Stimulated activated CD8-positive, alpha-beta memory T cell treated with anti-CD3 and anti-CD28 coated beads, Interleukin-15, amount 100 ng/mL, for 1 hour (primary cell): Measurements from ENCODE around the gene ELK1.
"Not testable (repeated sequence)": the region's sequence is repeated elsewhere in the genome, so short reads cannot be mapped to it uniquely, and the experiment has no call there.

ENCODE experiments used
- DNase-seq: peaks from one replicate; pipeline ENCODE4 v3.0.0-alpha.2; 2020; ENCODE audit warnings: low read depth

The ELK1 gene, protein sequence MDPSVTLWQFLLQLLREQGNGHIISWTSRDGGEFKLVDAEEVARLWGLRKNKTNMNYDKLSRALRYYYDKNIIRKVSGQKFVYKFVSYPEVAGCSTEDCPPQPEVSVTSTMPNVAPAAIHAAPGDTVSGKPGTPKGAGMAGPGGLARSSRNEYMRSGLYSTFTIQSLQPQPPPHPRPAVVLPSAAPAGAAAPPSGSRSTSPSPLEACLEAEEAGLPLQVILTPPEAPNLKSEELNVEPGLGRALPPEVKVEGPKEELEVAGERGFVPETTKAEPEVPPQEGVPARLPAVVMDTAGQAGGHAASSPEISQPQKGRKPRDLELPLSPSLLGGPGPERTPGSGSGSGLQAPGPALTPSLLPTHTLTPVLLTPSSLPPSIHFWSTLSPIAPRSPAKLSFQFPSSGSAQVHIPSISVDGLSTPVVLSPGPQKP

DNA sequence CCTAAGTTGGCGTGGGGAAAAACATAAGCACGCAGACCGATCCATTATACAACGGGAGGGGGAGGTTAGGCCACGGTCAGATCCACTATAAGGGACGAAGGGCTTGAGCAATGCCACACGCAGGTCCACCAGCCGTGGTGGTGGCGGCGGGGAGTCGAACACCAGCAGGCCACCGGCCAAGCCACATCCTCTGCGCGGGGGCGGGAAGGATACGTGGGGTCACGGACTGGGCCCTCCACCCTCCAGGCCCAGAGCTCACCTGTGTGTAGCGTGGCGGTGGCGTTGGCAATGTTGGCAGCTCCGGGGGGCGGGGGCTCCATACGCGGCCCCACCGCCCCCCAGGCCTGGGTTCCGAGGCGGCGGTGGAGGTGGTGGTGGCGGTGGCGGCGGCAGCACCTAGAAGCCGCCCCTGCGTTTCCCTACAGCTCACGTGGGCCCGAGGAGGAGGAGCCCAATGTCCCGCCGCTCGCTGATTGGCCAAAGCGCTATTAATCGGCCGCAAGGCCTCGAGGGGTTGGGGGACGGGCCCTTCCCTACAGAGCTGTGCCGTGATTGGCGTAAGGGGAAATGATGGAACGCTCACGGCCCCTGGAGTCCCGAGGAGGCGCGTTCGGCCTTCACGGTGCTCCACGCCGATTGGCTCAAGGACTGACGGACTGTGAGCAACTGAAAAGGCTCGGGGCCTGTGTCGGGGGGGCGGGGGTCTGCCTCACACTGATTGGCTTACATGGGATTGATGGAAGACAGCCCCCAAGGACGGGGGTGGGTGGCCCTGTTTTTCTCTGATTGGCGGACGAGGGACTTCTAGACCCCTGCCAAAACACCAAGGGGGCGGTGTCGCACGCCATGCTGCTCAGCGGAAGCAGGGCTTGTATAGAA is at the start of gene ELK1:
Gene ELK1 (minus strand): TSS at position 400 of the 879 bp plus-strand sequence. CDS start 9,122 bp downstream, outside the sequence.
- peak; percentile 69 for DNase-seq

DNA sequence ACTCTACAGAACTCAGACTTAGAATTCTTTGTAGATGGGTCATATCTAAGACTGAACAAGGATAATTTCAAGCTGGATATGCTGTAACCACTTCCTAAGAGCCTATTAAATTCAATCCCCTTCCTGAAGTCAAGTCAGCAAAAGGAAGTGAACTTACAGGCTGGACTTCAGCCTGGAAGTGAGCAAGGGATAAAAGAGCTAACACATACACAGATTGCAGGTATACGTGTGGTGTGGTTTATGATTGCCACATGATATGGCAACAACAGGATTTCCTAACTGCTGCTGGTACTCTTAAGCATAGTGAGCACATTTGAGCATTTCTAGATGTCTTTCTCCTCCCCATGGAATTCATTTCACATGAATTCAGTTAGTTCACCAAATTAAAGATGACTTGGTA is 46.8 kb upstream of the ELK1 start:
- DNase-seq: no peak

DNA sequence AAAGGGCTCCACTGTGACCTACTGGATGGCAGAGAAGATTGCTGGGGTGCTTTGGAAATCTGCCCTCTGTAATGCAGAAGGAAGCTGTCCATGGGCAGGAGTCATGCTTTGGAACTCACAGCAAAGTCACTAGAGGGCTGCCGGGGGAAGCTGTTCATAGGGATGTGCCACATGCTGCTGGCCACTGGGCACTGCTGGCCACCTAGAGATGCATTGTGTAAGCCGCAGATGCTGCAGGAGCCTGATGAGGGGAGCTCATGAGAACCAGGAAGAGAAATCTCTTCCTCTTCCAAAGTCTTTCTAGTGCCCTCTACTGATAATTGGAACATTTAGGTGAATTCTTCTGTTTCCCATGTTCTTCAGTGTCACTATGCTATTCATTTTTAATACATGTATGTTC is 39.8 kb upstream of the ELK1 start:
- no peak for DNase-seq

DNA sequence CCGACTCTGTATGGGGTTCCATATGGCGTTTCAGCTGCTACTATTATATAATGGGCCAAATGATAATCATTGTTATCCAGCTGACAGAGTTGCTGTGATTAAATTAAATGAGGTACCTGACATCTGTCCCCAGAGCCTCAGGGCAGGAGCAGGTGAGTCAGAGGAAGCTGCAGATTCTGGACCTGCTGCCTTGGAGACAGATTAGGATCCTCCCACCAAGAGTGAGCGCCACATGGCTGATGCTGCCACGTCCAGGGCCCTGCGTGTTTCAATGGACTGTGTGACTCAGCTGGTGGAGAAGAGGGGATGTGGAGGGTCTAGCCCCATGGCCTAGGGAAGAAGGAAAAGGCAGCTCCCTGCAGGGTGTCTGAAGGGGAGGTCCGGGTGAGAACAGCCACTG is 36.9 kb upstream of the ELK1 start:
- DNase-seq: no peak

DNA sequence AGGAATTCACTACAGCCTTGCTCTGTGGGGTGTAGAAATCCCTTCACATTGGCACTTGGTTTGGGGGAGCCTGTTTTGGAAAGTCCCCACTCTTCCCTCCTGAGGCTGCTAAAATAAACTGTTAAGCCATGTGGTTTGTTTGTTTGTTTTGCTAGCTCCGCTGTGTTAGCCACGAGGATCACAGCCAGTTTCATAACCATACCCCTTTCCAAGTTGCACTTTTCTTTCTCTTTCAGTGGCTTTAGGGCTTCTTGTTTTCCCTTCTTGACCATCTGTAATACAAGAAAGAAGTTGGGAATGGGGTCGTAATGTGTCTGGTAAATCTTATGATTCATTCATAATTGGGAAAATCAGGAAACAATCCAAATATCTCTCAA is 33.5 kb upstream of the ELK1 start:
- no peak for DNase-seq

DNA sequence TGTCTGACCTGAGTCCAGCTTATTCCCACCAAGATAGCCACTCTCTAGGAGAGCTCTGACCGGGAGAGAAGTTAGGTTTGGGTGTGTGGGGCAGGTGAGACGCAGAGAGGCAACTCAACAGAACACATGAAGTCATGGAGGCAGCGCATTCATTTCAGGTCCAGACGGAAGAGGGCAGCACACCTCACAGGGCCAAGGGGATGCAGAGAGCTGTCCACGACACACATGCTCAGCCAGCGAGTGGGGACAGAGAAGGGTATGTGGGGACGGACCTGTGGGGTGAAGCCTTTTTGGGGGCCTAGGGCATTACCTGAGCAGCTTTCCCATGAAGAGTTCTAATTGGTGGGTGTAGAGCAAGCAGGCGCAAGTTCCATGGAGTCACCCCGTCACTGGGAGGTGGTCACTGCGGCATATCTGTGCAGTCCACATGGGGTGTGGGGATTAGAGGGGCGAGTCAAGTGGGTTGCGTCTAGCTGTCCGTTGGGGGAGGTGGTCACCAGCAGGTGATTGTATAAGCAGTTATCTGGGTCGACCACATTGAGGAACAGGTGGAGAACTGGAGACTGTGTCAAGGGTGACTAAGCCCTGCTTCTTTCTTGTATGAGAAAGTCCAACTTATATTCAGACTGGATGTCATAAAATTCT is 32.9 kb upstream of the ELK1 start:
- DNase-seq: no peak

DNA sequence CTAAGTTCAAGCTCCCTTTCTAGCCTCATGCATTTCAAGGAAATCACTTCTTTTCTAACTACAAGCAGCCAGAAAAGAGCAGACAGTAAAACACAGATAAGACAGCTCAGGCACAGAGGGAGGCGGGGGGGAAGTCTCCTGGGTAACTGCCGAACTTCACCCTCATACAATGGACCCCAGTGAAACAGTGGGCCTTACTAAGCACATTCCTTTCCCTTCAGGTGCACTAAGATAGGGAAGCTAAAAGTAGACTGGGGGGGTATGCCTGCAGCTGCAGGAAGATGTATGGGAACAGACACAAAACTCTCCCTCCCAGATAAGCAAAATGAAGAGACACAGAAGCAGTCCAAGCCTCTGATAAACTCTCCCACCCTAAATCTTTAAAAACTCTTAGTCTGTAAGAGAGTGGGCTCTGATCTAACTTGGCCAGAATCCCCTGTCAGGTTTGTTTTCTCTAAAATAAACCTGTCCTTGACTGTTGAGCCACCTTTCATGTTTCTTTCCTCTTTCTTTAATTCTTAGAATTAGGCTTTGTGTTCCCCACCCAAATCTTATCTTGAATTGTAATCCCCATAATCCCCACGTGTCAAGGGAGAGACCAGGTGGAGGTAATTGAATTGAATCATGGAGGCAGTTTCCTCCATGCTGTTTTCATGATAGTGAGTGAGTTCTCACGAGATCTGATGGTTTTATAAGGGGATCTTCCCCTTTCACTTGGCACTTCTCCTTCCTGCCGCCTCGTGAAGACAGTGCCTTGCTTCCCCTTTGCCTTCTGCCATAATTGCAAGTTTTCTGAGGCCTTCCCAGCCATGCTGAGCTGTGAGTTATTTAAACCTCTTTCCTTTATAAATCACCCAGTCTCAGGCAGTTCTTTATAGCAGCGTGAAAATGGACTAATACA is 25.8 kb upstream of the ELK1 start:
- not testable (repeated sequence) for DNase-seq

DNA sequence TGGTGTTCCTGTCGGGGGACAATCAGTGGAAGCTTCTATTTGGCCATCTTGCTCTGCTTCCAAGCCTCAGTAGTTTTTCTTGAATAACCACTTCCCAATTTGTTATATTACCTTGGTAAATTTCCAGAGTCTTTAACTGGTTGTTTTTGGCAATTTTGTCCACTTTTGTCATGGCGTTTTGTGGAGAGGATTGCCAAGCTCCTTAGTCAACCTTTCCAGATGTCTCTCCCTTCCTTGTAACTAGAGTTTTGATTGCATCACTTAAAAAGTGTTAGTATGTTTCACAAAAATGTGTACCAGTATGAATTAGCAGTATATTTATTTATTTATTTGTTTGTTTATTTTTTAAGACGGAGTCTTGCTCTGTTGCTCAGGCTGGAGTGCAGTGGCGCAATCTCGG is 24.4 kb upstream of the ELK1 start:
- DNase-seq: no peak

DNA sequence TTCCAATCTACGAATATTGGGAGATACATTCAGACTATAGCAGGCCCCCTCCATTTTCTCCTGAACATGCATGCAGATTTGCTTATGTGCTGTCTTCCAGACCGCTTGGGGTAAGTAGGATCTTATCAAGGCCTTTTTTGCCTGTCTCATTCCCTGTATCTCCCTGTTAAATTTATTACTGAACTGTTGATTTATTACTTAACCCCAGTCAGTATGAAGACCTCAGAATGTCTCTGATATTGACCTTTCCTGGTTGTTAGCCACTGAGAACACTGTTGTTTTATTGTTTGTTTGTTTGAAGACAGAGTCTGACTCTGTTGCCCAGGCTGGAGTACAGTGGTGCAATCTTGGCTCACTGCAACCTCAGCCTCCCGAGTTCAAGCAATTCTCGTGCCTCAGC is 15.4 kb upstream of the ELK1 start:
- not testable (repeated sequence) for DNase-seq

DNA sequence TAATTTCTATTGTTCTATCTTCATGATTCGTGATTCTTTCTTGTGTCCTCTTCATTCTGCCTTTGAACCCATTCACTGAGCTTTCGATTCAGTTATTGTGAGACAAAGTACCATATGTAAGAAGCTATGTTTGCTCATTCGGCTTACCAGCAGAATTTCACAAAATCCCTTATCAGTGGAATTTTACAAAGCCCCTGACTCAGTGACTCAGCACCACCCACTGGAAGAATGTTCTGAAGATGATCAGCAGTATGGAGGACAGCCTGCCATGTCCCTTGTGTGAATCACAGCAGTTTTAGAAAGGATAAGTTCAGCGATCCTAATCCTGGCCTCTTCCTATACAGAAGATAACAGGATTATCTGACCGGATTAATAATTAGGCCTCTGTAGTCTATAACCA is 14.4 kb upstream of the ELK1 start:
- no peak for DNase-seq

DNA sequence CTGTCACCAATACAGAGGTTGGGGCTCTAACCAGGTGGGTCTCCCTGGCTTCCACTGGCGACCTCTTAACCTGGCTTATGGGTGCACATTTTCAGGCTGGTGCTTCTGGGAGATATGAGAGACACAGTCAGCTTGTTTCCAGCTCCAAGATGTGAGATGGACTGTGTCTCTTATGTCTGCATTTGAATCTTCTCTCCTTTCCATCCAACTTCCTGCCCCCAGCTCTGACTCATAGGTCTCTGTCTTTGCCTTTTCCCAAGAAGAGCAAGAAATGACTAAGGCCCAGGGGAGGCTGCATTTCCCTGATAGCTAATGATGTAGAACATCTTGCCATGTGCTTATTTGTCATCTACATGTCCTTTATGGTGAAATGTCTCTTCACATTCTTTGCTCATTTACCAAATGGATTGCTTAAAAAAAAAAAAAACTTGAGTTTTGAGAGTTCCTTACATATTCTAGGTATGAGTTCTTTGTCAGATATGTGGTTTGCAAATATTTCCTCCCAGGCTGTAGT is 11.8 kb upstream of the ELK1 start:
- no peak for DNase-seq

DNA sequence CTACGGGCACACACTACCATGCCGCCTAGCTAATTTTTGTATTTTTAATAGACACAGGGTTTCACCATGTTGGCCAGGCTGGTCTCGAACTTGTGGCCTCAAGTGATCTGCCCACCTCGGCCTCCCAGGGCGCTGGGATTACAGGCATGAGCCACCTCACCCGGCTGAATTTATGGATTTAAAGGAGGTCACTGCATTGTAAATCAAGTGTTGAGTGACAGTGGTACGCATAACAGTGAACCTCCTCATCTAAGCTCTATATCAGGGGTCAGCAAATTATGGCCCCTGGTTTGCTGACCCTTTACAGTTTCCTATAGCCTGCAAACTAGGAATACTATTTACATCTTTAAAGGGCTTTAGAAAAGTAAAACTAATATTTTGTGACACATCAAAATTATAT is 11.2 kb upstream of the ELK1 start:
- DNase-seq: no peak

DNA sequence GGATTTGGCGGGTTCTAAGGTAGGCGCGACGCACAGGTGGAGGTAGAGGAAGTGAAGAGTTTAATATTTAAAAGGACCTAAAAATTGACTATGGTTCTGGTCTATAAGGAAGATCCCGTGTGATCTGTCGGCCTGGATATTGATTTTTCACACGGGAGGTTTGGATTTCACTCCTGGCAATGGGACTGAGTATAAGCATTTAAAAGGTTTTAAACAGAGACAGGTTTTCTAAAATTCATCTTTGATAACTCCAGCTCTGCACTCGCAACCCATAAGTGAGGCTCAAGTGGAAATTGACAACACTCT is 9.0 kb upstream of the ELK1 start:
- DNase-seq: no peak

DNA sequence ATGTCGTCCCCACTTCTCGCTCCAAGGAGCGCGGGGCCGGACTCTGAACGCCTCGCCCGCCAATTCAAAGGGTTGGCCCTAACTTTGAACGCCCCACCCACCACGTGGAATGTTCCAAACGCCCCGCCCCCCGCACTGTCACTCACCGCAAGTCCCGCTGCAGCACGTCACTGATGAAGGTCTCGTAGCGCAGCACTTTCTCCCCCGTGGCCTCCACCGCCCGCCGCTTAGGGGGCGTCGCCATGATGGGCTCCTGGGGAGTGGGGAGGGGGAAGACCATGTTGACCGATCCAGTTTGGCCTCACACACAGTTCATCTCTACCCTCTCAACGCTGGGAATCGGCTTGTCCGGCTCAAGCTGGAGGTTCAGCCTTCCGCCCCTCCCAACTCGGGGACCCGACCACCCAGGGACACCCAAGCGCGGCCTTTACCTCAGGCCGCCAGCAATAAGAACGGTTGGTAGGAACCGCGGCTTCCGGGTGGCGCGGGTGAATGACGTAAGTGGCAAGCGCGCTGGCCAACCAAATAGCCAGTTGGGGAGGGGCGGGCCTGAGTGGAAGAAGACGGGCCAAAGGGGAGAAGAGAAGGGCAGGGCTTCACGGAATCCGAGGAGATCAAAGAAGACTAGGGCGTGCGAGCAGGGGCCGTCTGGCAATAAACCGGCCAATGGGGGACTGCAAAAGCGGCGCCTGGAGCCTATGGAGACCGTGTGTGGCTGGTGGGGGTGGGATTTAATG is 8.5 kb upstream of the ELK1 start, which contains the start of gene UXT:
Gene UXT (minus strand): TSS at position 497 of the 737 bp plus-strand sequence. CDS start 253 bp downstream, at position 244.
- peak; percentile 83 for DNase-seq

DNA sequence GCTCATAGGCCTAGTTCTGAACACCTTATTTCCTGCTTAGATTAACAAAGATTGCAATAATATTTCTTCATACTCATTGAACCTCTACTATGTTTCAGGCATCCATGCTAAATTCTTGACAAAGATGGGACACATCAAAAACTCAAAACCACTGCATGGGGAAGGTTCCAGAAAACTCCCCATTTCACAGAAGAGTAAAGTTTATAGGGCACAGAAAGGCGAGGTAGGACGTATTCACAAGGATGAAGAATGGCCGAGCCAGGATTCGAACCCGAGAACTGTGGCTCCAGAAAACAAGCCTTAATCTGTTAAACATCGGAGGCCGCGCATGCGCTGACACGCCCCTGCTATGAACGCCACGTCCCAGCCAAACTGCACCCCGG is 7.9 kb upstream of the ELK1 start:
- no peak for DNase-seq

DNA sequence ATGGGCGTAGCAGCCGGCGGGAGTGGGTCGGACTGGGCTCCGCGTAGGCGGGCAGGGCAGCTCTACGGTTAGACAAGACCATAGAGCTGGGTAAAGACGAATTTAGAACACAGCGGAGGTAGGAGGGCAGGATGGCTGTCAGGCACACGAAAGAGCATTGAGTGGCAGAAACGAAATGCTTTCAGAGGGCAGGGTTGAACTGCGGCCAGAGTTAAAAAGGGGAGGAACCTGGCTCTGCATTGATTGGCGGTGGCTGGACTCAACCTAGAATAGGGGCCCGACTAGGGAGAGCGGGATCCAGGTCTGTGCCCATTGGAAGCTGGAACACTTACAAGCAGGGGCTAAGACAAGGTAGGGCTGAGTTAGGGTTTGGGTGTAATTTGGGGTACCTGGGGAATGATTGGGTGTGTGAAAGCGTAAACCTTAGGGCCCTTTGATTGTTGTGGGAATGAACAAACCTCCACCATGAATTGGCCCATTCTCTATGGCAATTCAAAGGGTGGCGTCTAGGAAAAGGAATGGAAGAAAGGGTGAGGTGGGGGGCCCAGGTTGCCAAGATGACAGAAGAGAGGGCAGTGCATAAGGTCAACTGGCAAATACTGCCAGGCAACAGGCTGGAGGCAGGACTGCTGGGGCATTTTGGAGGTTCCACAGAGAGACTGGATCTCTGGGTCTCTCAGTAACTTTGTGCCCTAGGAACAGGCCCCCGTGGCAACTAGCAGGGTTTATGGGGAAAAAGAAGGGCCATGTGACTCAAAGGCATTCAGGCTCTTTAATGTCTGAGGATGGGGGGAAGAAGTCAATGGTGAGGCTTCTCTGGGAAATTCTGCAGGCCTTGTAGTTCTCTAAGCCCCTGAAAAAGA is 911 bp upstream of the ELK1 start:
- no peak for DNase-seq

DNA sequence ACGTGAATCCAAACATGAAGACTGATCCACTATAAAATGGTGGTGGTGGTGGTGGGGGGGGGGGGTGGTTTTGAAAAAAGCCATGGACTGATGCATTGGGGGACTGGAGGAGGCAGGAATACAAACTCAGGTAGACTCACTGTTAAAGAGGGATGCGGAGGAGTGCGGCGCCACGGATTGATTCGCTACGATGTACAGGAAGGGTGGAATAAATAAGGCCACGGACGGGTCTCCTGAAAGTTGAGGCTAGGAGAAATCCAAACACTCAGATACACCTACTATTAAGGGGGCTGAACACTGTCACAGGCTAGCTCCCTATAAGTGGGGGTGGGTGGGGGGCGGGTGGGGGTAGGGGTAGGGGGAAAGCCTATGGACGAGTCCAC is 591 bp downstream of the ELK1 start:
- no peak for DNase-seq

DNA sequence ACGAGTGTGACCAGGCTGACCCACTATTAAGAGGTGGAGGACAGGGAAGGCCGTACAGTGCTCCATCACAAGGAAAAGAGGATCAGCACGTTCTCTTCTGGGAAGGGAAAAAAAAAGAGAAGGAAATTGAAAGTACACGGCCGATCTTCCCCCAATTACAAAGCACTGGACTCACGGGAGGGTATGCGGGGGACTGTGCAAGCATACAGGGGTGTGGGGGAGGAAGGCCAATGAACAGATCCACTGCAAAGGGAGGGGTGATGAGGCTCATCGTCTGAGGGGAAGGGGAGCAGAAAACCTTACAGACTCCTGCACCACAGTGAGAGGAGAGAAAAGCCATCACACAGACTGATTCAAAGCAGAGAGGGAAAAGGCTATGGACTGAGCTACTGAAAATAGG is 1.1 kb downstream of the ELK1 start:
- DNase-seq: no peak

DNA sequence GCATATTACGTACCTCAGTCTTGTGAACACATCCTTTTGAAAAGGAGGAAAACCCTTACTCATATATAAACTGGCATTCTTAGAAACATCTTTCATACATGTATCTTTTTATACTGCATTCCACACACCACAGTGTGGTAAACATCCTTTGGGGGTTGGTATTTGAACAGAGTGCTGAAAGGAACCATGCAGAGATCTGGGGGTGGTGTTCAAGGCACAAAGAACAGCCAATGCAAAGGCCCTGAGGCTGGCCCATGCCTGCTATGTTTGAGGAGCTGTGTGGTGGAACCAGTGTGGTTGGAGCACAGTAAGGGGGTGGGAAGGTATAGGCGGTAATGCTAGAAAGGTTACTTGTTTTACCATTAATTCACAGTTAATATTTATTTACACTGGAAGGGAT is 2.0 kb downstream of the ELK1 start:
- DNase-seq: no peak

DNA sequence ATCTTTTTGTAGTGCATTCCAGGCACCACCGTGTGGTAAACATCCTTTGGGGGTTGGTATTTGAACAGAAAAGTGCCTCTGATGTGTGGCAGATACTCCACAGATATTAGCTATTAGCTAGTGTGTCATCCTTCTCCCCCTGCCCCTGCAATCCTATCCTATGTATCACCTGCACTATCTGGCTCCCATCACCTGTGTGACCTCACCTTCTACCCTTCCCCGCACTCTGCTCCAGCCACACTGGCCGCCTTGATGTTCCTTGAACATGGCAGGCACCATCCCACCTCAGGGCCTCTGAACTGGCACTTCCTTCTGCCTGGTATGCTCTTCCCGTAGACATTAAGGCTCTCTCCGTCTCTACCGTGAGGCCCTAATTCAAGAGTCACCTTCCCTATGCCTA is 3.7 kb downstream of the ELK1 start:
- no peak for DNase-seq
